Measurements from ENCODE around the gene KPNA5. TPM values are rescaled to one million over a fixed set of nuclear protein-coding genes. Genes with fewer than 3 reads are reported as not detected.
A peak's percentile ranks its signal among the peaks of the same experiment; 100 is the strongest.

The KPNA5 gene
- total and polyA plus RNA-seq, 2 of the 8 experiments (the other 6 are each of a cell fraction or from before 2014, with no cell fraction given) = 2.0 to 9.7 TPM

DNA sequence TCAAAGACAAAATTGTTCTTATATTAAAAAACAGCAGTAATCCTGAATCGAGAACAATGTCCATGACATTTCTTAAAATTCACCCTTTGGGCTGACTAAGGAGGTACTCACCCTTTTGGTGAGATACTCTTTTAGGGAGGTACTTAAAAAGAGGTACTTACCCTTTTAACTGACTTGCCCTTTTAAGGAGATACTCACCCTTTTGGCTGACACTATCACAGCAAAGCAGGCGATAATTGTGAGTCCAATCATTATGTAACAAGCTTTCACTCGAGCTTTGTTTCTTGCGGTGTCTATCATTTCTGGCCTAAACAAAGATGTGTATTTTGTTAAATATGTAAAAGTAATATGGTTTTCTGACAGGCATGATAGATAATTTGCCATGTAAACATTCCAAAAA is 80.8 kb downstream of the KPNA5 start:
- Histone ChIP-seq H3K36me3 (ENCODE audit: control insufficient read depth in 2 of 4, insufficient read depth in 4 of 4, low read length in 3 of 4) (no peaks in the 10 kb centered on the region), H3K18ac (ENCODE audit: extremely low read depth, low read length) (no peak overlapping the region), H3K14ac (ENCODE audit: insufficient read length) (no peak overlapping the region), H2BK5ac (ENCODE audit: low read depth, low read length) (no peak overlapping the region), H2AFZ (ENCODE audit: low read length) (no peak overlapping the region), H3K27ac (ENCODE audit: low read depth, low read length) (no peak overlapping the region), H3K9me3 (ENCODE audit: insufficient read depth in 2 of 2, low read depth in 1 of 2, low read length in 1 of 2) (no peaks in the 10 kb centered on the region), H3K23ac (ENCODE audit: insufficient read length) (no peak overlapping the region), H3K79me2 (ENCODE audit: control insufficient read depth in 1 of 2, insufficient read depth in 2 of 2, low read length in 2 of 2) (no peaks in the 10 kb centered on the region), H3K23me2 (ENCODE audit: low read depth, low read length) (peaks cover 12% of the 10 kb centered on the region; the same call in 1 of the 2 replicates), H3K56ac (replicated peaks; ENCODE audit: insufficient read length, low read depth, low read length) (no peak overlapping the region), H2BK12ac (ENCODE audit: low read depth, low read length) (no peak overlapping the region), H3K4ac (replicated peaks; ENCODE audit: insufficient read length, low read depth, low read length) (no peak overlapping the region), H2AK5ac (ENCODE audit: low read depth, low read length) (no peak overlapping the region), H3K4me3 (ENCODE audit: extremely low read depth in 1 of 4, insufficient read depth in 2 of 4, low read depth in 3 of 4, low read length in 4 of 4) (no peak overlapping the region), H3K4me1 (replicated peaks in 1 of 4; ENCODE audit: control insufficient read depth in 3 of 4, insufficient read depth in 4 of 4, low read length in 3 of 4) (peaks cover 0 to 2% (median 0%) of the 10 kb centered on the region in 4 experiments; a peak in 3 of 7 replicates), H2BK120ac (replicated peaks; ENCODE audit: low read depth, low read length) (no peak overlapping the region), H4K8ac (ENCODE audit: extremely low read depth, insufficient read depth, low read length) (no peak overlapping the region), H4K5ac (ENCODE audit: insufficient read length, low read depth, low read length) (no peak overlapping the region), H3K79me1 (ENCODE audit: low read depth, low read length) (no peaks in the 10 kb centered on the region), H3K9ac (replicated peaks in 1 of 4; ENCODE audit: extremely low read depth in 1 of 4, low read depth in 3 of 4, low read length in 3 of 4) (no peak overlapping the region), H2BK20ac (ENCODE audit: low read length) (no peak overlapping the region), H4K20me1 (replicated peaks in 1 of 2; ENCODE audit: control insufficient read depth in 1 of 2, insufficient read depth in 2 of 2, low read length in 2 of 2) (no peaks in the 10 kb centered on the region), H4K91ac (replicated peaks; ENCODE audit: insufficient read length, low read length) (no peak overlapping the region), H3K4me2 (ENCODE audit: insufficient read depth in 1 of 2, low read depth in 2 of 2, low read length in 2 of 2) (no peak overlapping the region; a peak in 1 of 4 replicates), H3K27me3 (replicated peaks in 1 of 4; ENCODE audit: control insufficient read depth in 3 of 4, extremely low read depth in 1 of 4, insufficient read depth in 3 of 4, low read length in 3 of 4) (peaks cover 8 to 30% (median 24%) of the 10 kb centered on the region in 4 experiments), H2BK15ac (ENCODE audit: low read length) (no peak overlapping the region)
- ChIA-PET CTCF (ENCODE audit: partially characterized antibody) (no interaction called here), POLR2A (ENCODE audit: partially characterized antibody) (no interaction called here)
- DNase-seq (ENCODE audit: low read depth in 1 of 2, low spot score in 2 of 2) (no peak), FAIRE-seq (peak; percentile 45)
- WGBS, 2 experiments (ENCODE audit: extremely low coverage in 1 of 2, insufficient coverage in 1 of 2, insufficient read length in 1 of 2, insufficient replicate concordance in 2 of 2, low coverage in 1 of 2, low lambda C conversion rate in 2 of 2, missing lambda C conversion rate in 1 of 2) = 60% methylated on average over 4 of the region's 4 CpGs; no CpG with 5 or more reads in 1 of the 2 experiments
- TF ChIP-seq SRF (IDR thresholded peaks at IDR 0.05; ENCODE audit: low read depth, low read length) (peak; percentile 58; the same call in 1 of the 2 replicates), EP300 (IDR thresholded peaks at IDR 0.05; ENCODE audit: borderline replicate concordance in 1 of 2, low read depth in 2 of 2, low read length in 2 of 2) (no peak), CTBP2 (IDR thresholded peaks at IDR 0.05; ENCODE audit: borderline replicate concordance, insufficient read depth, insufficient read length, low read length) (no peak)
- TF ChIP-seq, protein P1, sequence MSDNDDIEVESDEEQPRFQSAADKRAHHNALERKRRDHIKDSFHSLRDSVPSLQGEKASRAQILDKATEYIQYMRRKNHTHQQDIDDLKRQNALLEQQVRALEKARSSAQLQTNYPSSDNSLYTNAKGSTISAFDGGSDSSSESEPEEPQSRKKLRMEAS (IDR thresholded peaks at IDR 0.05) = no peak
